T47D (cell line): ENCODE data around the gene GFRA1.

Source experiments
- DNase-seq, 2 experiments: peaks; one replicate each; pipeline versions ENCODE4 v3.0.0 to v3.0.0-alpha.2; 2011 to 2012; ENCODE audit warnings: low read depth in 1 of 2, low spot score in 1 of 2
- JUND ChIP-seq: IDR thresholded peaks from 2 replicates; pipeline ENCODE4 v1.6.1; 2012; ENCODE audit warnings: low read depth
- in situ Hi-C: cut with HindIII; loops from 2 replicates; pipeline ENCODE4 v1.10.0; 2016; ENCODE audit warnings: low sequenced_read_pairs, low pct_unique_long_range_greater_than_20kb

Gene GFRA1

DNA sequence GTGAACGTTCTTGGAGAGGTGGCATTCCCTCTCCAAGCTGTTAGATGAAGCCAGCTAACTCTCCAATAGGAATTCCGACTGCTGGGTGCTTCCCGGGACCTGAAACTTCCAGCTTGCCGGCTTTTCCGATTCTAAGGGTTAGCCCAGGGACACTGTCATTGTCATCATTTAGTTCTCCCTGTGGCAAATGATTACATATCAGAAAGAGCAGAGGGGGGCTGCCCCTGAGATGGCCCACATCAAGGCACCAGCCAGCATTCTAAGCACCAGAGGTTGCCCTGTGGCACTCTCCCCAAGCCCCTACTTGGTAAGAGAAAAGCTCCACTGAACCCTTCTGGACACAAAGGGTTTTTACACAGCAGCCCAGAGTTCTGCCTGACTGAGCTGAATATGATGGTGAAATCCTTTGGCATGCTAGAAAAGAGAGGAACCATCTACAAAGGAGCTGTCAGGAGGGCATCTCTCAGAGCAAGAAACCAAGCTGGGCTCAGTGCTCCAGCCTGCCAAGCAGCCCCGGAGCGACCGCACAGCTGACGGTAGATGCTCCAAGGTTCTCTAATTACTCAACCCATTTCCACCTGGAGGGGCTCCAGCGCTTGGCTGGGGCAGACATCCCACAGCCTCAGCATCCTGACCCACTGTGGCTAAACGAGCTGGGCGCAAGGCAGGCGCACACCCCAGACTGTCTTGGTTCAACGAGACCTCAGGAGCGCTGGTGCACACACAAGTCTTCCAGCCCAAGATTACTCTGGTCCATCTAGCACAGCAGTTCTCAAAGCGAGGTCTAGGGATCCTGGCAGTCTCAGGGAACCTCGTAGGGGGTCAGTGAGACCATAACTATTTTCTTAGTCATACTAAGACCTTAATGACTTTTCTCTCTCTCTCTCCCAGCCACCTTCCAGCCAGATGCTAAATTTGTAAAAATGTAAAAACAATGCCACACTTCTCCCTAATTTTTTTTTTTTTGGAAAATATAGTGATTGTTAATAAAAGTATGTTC is 160.5 kb downstream of the GFRA1 start:
- TF ChIP-seq JUND = no peak
- in situ Hi-C loops = no loop called here
- DNase-seq = no peak

DNA sequence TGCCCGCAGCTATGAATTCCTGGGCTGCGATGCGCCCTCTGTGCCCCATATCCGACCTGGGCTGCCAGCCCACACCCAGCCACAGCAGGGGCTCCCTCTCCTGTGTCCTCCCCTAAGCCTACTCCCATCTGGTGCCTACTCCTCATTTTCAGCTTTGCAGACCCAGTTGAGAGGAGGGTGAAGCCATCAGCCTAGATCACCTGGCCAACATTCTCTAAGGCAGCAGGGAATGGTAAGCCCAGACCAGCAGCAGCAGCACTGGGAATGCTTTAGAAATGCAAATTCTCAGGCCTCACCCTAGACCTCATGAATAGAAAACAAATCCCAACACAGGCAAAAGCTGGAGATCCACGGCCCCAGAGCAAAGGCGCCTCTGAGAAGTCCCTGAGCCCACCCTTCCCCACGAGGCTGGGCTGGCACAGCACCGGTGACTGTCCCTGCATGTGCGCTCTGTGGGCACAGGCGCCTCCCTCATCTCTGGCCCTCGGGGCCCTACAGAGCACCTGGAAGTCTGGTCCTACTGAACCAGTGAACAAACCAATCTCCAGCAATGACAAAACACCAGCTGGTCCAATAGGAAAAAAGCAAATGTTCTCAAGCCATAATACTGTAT is 161.4 kb downstream of the GFRA1 start:
- TF ChIP-seq JUND = no peak
- in situ Hi-C loops = no loop called here
- DNase-seq = no peak

DNA sequence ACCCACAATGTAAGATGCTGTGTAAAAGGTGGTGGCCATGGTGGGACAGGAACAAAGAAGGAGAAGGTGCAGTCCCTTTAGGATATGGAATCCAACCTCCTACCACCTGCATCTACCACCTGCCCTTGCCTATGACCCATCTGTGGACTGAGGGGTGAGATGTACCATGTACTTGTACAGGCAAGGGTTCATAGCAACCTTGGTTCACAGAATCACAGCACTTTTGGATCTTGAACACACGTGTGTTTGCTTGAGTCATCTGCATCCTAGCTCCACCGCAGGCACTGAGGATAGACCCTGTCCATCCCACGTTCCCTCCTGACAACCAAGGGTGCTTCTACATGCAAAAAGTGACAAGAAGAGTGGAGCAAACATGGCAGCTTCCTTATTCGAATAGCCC is 162.3 kb downstream of the GFRA1 start:
- in situ Hi-C loops = no loop called here
- DNase-seq = no peak
- no peak for TF ChIP-seq JUND

DNA sequence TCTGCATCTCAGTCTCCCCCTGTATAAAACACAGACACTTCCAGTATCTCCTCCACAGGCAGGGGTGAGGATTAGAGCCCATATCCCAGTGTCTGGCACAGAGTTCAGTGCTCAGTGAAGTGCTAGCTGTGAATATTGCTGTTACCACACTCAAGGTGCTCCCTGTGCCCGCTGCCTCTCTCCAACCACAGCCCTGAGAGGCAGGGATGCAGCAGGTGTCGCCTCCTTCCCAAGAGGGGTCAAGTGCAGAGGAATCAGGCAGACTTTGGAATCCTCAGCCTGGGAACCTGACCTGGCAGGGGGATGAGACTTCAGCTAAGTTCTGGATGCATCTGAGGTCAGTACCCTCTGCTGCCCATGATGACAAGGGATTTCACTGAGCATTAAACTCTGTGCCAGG is 163.1 kb downstream of the GFRA1 start:
- DNase-seq = no peak
- no peak for TF ChIP-seq JUND
- in situ Hi-C loops = no loop called here

DNA sequence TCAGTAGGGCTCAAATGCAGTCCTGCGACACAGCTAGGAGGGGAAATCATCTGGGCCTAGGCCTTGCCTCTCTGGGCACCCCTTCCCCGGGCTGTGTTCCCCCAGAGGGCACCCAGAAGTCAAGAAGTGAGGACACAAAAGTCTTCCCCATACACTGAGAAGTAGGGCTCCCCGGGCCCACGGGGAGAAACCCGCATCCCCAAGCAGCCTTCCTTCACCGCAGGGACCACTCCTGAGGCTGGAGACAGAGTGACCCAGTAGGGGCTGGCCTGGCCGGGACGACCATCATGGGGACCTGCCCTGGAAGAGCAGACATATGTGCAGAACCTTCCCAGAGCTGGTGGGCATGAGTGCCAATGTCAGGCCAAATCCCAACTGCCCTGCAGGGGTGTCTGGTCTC is 163.5 kb downstream of the GFRA1 start:
- no peak for TF ChIP-seq JUND
- in situ Hi-C loops = no loop called here
- no peak for DNase-seq

DNA sequence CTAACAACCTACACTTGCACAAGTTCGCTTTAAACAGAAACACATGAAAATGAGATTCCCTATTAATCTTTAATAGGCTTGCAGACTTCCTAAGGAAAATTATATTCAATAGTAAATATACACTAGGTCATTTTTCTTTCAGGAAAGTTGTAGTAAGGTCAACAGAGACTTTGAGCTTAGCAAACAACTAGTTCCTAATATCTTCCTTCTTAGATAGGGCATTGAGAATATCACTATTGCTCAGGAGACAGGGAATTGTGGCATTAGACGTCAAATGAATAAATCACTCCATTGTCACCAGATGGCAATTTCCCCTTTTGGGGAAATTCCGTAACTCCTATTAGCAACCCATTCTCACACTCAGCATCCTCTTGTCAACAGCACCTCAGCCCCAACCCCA is 164.9 kb downstream of the GFRA1 start:
- DNase-seq = no peak
- TF ChIP-seq JUND = no peak
- in situ Hi-C loops = no loop called here

DNA sequence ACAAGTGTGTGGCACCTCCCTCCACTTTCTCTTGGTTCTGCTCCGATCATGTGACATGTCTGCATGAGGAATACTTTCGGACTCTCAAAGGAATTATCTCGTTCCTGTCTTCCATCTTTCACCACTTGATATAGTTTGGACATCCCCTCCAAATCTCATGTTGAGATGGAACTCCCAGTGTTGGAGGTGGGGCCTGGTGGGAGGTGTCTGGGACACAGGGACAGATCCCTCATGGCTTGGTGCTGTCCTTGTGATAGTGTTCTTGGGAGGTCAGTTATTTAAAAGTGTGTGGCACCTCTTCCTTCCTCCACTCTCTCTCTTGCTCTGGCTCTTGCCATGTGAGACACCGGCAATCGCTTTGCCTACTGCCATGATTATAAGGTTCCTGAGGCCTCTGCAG is 166.4 kb downstream of the GFRA1 start:
- TF ChIP-seq JUND = no peak
- in situ Hi-C loops = no loop called here

DNA sequence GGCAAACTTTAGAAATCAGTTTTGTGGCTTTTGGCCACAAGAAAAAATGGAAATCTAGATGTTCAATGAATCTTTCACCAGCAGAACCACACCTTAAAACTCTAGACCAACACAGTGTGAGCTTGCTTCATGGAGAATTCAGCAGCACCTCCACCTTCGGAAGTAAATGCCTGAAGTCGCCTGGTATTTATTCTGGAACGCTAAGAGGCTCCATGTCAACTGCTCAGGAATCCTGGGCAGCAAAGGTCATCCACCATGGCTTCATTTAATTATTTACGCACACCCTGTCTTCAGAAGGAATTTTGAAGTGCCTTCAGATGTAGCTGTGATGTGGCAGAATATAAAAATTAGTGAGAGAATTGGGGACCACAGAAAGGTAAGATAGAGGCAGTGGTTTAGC is 167.7 kb downstream of the GFRA1 start:
- in situ Hi-C loops = no loop called here

More for the DNA sequence above, 166.4 kb downstream of the GFRA1 start:
- no peak for DNase-seq

DNA sequence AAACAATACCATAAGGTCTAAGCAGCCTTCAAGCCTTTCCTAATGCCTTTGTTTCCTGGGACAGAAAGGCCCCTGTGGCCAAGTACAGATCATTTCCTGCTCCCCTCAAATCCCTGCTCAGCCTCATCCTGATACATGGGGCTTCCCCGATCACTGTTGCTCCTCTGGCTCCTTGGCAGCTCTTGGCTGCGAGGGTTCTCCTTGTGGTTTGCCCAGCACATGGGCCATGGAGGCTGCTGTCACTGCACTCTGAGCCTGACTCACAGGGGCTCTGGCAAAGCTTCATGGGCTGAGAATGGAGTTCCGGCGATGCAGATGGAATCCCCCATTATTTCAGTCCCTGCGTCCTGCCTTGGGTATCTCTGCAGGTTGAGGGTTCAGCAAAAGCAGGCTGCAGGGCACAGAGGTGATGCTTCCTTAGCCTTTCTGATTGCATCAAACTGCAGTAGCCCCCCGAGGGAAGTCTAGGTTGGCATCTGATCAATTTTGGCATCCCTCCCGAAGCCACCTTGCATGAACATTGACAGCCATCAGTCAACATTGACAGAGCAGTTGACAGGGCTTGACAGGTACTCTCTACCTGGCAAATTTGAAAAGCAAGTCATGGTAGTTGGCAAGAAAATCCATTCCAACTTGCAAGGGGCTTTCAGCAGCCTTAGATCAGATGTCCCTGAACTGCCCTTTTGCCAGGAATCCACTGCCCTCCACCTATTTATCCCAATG is 168.6 kb downstream of the GFRA1 start:
- no peak for TF ChIP-seq JUND
- in situ Hi-C loops = no loop called here
- DNase-seq = no peak

More for the DNA sequence above, 167.7 kb downstream of the GFRA1 start:
- no peak for TF ChIP-seq JUND
- DNase-seq = no peak

DNA sequence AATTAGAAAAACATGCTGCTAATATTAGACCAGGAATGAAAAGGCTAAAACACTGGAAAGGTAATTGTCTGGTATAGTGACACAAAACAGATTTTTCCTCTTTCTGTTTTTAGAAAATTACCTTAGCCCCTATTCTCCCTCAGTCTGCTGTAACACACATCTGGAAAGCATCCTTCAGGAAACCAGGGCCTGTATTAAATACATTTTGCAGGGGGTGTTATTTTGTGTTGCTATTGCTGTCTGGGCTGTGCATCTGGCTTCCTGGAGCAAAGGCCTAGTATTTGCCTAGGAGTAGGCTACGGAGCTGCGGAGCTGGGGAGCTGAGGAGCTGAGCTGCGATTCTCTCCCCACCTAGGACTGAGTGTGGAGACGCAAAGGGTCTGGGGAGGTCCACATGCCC is 169.3 kb downstream of the GFRA1 start:
- DNase-seq = no peak
- in situ Hi-C loops = no loop called here
- no peak for TF ChIP-seq JUND

DNA sequence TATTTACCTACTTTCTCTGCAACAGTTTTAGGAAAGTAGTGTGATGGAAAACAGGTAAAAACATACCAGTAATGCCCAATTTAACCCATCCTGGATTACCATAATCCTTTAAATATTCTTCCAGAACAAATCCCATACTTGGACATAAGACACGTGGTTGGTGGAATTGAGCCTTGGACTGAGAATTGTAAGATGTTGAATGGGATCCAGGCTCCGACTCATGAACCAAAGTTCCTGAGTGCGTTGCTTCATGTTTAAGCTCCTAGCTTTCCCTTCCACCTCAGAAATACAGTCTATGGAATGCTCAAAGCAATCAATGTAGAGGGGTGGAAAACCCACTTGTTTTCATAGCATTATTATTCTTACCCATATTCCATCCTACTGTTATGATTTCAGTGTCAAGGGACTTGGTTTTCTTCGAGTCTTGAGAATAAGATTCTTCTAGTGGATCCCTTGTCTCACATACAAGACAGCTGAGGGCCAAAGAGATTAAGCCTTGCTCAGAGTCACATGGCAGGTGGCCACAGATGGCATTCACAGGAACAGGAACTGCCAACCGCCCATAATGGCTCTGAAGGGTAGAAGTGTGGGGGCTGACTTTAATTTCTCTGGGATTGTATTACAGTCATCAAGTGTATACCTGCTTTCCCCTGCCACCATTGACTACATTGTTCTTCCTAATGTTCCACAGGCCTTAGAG is 171.2 kb downstream of the GFRA1 start:
- TF ChIP-seq JUND = no peak
- no peak for DNase-seq
- in situ Hi-C loops = no loop called here

DNA sequence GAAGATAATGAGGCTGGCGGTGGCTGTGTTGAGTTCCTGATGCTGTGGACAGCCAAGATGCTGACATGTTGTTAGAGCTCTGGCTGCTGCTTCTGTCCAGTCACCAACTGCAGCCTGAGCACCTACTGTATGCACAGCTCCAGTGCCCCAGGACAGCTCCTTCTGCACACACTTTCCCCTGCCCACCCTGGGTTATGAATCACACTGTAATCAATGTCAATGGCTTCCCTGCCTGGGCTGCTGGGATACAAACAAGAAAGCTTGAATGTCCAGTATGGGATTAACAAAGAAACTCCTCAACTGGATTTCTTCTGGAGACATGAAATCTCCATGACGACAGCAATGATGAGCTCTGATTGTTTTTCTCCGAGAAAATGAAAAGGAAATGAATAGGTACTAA is 172.0 kb downstream of the GFRA1 start:
- in situ Hi-C loops = no loop called here
- DNase-seq = no peak
- TF ChIP-seq JUND = no peak
